HG02885 (cell line): ENCODE data around the gene RHBDD3.
A peak's percentile ranks its signal among the peaks of the same experiment; 100 is the strongest.

ENCODE experiments used
- ATAC-seq: cut with Tn5 transposase; IDR thresholded peaks from one replicate; pipeline ENCODE4 v1.9.1; 2021; ENCODE audit warnings: mild to moderate bottlenecking; ENCODE audit not compliant: unreplicated experiment, poor library complexity

The RHBDD3 gene

GRCh38 chr22:29267858-29268510, at the start of gene RHBDD3, which contains the start of gene EWSR1:
Gene RHBDD3 (minus strand): TSS chr22:29267981. CDS start chr22:29265626, 2,355 bp downstream.
Gene EWSR1 (plus strand): TSS chr22:29268268. CDS start chr22:29268337, 69 bp downstream.
- peak; percentile 81 for ATAC-seq

- no peak for ATAC-seq
Measured at GRCh38 chr22:29316141-29316828, 48.5 kb upstream of the RHBDD3 start.

GRCh38 chr22:29315286-29316140, 47.7 kb upstream of the RHBDD3 start, which contains the start of gene RASL10A:
Gene RASL10A (minus strand): TSS chr22:29315697. CDS start chr22:29315246, 451 bp downstream.
- no peak for ATAC-seq

- no peak for ATAC-seq
Measured at GRCh38 chr22:29314537-29315285, 46.9 kb upstream of the RHBDD3 start.

GRCh38 chr22:29313576-29314466, 46.0 kb upstream of the RHBDD3 start:
- no peak for ATAC-seq

GRCh38 chr22:29313126-29313575, 45.4 kb upstream of the RHBDD3 start:
- ATAC-seq, result no peak

- ATAC-seq, result no peak
Measured at GRCh38 chr22:29312218-29313125, 44.7 kb upstream of the RHBDD3 start.

GRCh38 chr22:29311464-29312217, 43.9 kb upstream of the RHBDD3 start:
- ATAC-seq, result no peak

GRCh38 chr22:29310863-29311339, 43.1 kb upstream of the RHBDD3 start:
- no peak for ATAC-seq

- no peak for ATAC-seq
Measured at GRCh38 chr22:29310065-29310862, 42.5 kb upstream of the RHBDD3 start.

- no peak for ATAC-seq
Measured at GRCh38 chr22:29309332-29310064, 41.7 kb upstream of the RHBDD3 start.

GRCh38 chr22:29308791-29309262, 41.0 kb upstream of the RHBDD3 start:
- ATAC-seq, result no peak

GRCh38 chr22:29308148-29308790, 40.5 kb upstream of the RHBDD3 start:
- no peak for ATAC-seq

- no peak for ATAC-seq
Measured at GRCh38 chr22:29307596-29308147, 39.9 kb upstream of the RHBDD3 start.
